Neural progenitor cell (in vitro differentiated cells): ENCODE data around the gene POC1A. TPM values are rescaled to one million over a fixed set of nuclear protein-coding genes. Genes with fewer than 3 reads are reported as not detected.
"Not testable (repeated sequence)": the region's sequence is repeated elsewhere in the genome, so short reads cannot be mapped to it uniquely, and the experiment has no call there.

Source experiments
- DNase-seq: peaks from one replicate; pipeline ENCODE4 v3.0.0-alpha.2; 2016; ENCODE audit warnings: low spot score
- H2AFZ ChIP-seq: fragments of 200-600 bp; sonication (generic); replicated peaks from 2 replicates; pipeline ENCODE4 v1.6.1; 2016; ENCODE audit warnings: antibody characterized with exemption
- H3F3A ChIP-seq: fragments of 200-600 bp; sonication (generic); 2 replicates; pipeline ENCODE4 v1.6.1; 2016; ENCODE audit warnings: antibody characterized with exemption, low read depth
- H3K27ac ChIP-seq: fragments of 200-600 bp; sonication (generic); 2 replicates; pipeline ENCODE4 v1.5.1; 2016; ENCODE audit warnings: mild to moderate bottlenecking
- H3K27me3 ChIP-seq: fragments of 200-600 bp; sonication (generic); 2 replicates; pipeline ENCODE4 v1.6.1; 2016; ENCODE audit warnings: mild to moderate bottlenecking, moderate library complexity
- H3K36me3 ChIP-seq: fragments of 200-600 bp; sonication (generic); 2 replicates; pipeline ENCODE4 v1.5.1; 2016
- H3K4me1 ChIP-seq: fragments of 200-600 bp; sonication (generic); 2 replicates; pipeline ENCODE4 v1.6.1; 2016; ENCODE audit warnings: mixed run types
- H3K4me2 ChIP-seq: fragments of 200-600 bp; sonication (generic); 2 replicates; pipeline ENCODE4 v1.6.1; 2016
- H3K4me3 ChIP-seq: fragments of 200-600 bp; sonication (generic); 2 replicates; pipeline ENCODE4 v1.5.1; 2016
- H3K79me2 ChIP-seq: fragments of 200-600 bp; sonication (generic); 2 replicates; pipeline ENCODE4 v1.6.1; 2016; ENCODE audit warnings: low read depth
- H3K9ac ChIP-seq: fragments of 200-600 bp; sonication (generic); 2 replicates; pipeline ENCODE4 v1.6.1; 2016
- H3K9me3 ChIP-seq: fragments of 200-600 bp; sonication (generic); 2 replicates; pipeline ENCODE4 v1.5.1; 2016; ENCODE audit warnings: low read depth
- H4K20me1 ChIP-seq: fragments of 200-600 bp; sonication (generic); 2 replicates; pipeline ENCODE4 v1.6.1; 2016; ENCODE audit warnings: low read depth
- H3K27ac Mint-ChIP-seq: 3 replicates; pipeline ENCODE4 v1.8.0; 2021; ENCODE audit warnings: mixed read lengths
- H3K27me3 Mint-ChIP-seq: 2 replicates; pipeline ENCODE4 v1.8.0; 2022; ENCODE audit warnings: low read depth, mild to moderate bottlenecking, inconsistent platforms, moderate library complexity, mixed read lengths; ENCODE audit not compliant: insufficient read depth
- H3K36me3 Mint-ChIP-seq: 3 replicates; pipeline ENCODE4 v1.8.0; 2021; ENCODE audit warnings: mixed read lengths
- H3K4me1 Mint-ChIP-seq: 3 replicates; pipeline ENCODE4 v1.8.0; 2021; ENCODE audit warnings: mixed read lengths
- H3K4me3 Mint-ChIP-seq: 3 replicates; pipeline ENCODE4 v1.8.0; 2021; ENCODE audit warnings: mild to moderate bottlenecking, moderate library complexity, mixed read lengths
- H3K9me3 Mint-ChIP-seq: 3 replicates; pipeline ENCODE4 v1.8.0; 2020; ENCODE audit warnings: mixed read lengths
- CTCF ChIP-seq: fragments of 200-600 bp; sonication (generic); IDR thresholded peaks from 2 replicates; pipeline ENCODE4 v1.5.1; 2017; ENCODE audit warnings: antibody characterized with exemption, mild to moderate bottlenecking
- EZH2 ChIP-seq: fragments of 200-600 bp; sonication (generic); IDR thresholded peaks from 2 replicates; pipeline ENCODE4 v1.6.1; 2017; ENCODE audit warnings: antibody characterized with exemption, mild to moderate bottlenecking, moderate library complexity
- EZH2phosphoT487 ChIP-seq: fragments of 200-600 bp; sonication (generic); IDR thresholded peaks from 2 replicates; pipeline ENCODE4 v1.6.1; 2017; ENCODE audit warnings: antibody characterized with exemption
- total RNA-seq: library from RNA; depleted of rRNA; stranded (reverse); fragments of >200 nt; gene quantifications from 2 replicates; pipeline ENCODE4 v1.2.3, GENCODE V29; 2015; ENCODE audit warnings: low replicate concordance

Gene POC1A
- total RNA-seq, 1 donor from 2014 or later = 10.3 TPM

GRCh38 chr3:52046186-52046901, 107.9 kb downstream of the POC1A start:
- no peaks in the 10 kb centered on the region for H3K27me3 ChIP-seq
- Mint-ChIP-seq H3K27ac (peak overlapping the region; percentile 65), H3K9me3 (no peaks in the 10 kb centered on the region), H3K36me3 (no peaks in the 10 kb centered on the region), H3K4me1 (peaks cover 20% of the 10 kb centered on the region), H3K27me3 (peaks cover 4% of the 10 kb centered on the region), H3K4me3 (no peak overlapping the region)
- no peak overlapping the region for H3K9ac ChIP-seq
- no peaks in the 10 kb centered on the region for H3F3A ChIP-seq
- peaks cover 3% of the 10 kb centered on the region for H3K4me1 ChIP-seq
- no peak for TF ChIP-seq CTCF
- no peak for TF ChIP-seq EZH2phosphoT487
- no peak for TF ChIP-seq EZH2
- H3K36me3 ChIP-seq = no peaks in the 10 kb centered on the region
- no peak for DNase-seq
- H3K4me2 ChIP-seq = no peak overlapping the region
- H3K4me3 ChIP-seq = no peak overlapping the region
- no peaks in the 10 kb centered on the region for H3K79me2 ChIP-seq
- no peaks in the 10 kb centered on the region for H4K20me1 ChIP-seq
- H2AFZ ChIP-seq = no peak overlapping the region
- H3K27ac ChIP-seq = no peak overlapping the region
- no peaks in the 10 kb centered on the region for H3K9me3 ChIP-seq

GRCh38 chr3:52044869-52045619, 109.2 kb downstream of the POC1A start:
- TF ChIP-seq EZH2phosphoT487 (no peak), CTCF (peak; percentile 39)
- Histone ChIP-seq H3K27me3 (no peaks in the 10 kb centered on the region), H4K20me1 (no peaks in the 10 kb centered on the region), H3K27ac (no peak overlapping the region), H2AFZ (no peak overlapping the region), H3K4me3 (no peak overlapping the region), H3K9me3 (no peaks in the 10 kb centered on the region), H3F3A (no peaks in the 10 kb centered on the region), H3K79me2 (no peaks in the 10 kb centered on the region), H3K9ac (no peak overlapping the region), H3K4me2 (no peak overlapping the region), H3K4me1 (peaks cover 13% of the 10 kb centered on the region), H3K36me3 (no peaks in the 10 kb centered on the region)
- no peaks in the 10 kb centered on the region for H3K36me3 Mint-ChIP-seq
- no peaks in the 10 kb centered on the region for H3K9me3 Mint-ChIP-seq
- peaks cover 27% of the 10 kb centered on the region for H3K4me1 Mint-ChIP-seq
- peak; percentile 69 for DNase-seq
- peak overlapping the region; percentile 95 for H3K27ac Mint-ChIP-seq
- peaks cover 5% of the 10 kb centered on the region for H3K27me3 Mint-ChIP-seq
- no peak overlapping the region for H3K4me3 Mint-ChIP-seq

GRCh38 chr3:52043750-52044149, 110.5 kb downstream of the POC1A start:
- Mint-ChIP-seq H3K4me1 (peaks cover 29% of the 10 kb centered on the region), H3K36me3 (no peaks in the 10 kb centered on the region), H3K27me3 (peaks cover 5% of the 10 kb centered on the region), H3K4me3 (no peak overlapping the region), H3K9me3 (no peaks in the 10 kb centered on the region), H3K27ac (no peak overlapping the region)
- H3K4me2 ChIP-seq = no peak overlapping the region
- H3K9me3 ChIP-seq = no peaks in the 10 kb centered on the region
- H3K4me1 ChIP-seq = peaks cover 18% of the 10 kb centered on the region
- no peaks in the 10 kb centered on the region for H3K36me3 ChIP-seq
- H3K27me3 ChIP-seq = no peaks in the 10 kb centered on the region
- no peaks in the 10 kb centered on the region for H4K20me1 ChIP-seq
- H3K79me2 ChIP-seq = no peaks in the 10 kb centered on the region
- no peak for DNase-seq
- H3K27ac ChIP-seq = no peak overlapping the region
- no peak overlapping the region for H2AFZ ChIP-seq
- no peak for TF ChIP-seq CTCF
- TF ChIP-seq EZH2phosphoT487 = no peak
- TF ChIP-seq EZH2 = no peak
- H3K9ac ChIP-seq = no peak overlapping the region
- no peaks in the 10 kb centered on the region for H3F3A ChIP-seq
- no peak overlapping the region for H3K4me3 ChIP-seq

GRCh38 chr3:52043039-52043438, 111.2 kb downstream of the POC1A start:
- H2AFZ ChIP-seq, H3K27me3 Mint-ChIP-seq, H3K27ac Mint-ChIP-seq, H3K9ac ChIP-seq, H3K79me2 ChIP-seq, DNase-seq, H3K27me3 ChIP-seq, H3K27ac ChIP-seq, H3K9me3 Mint-ChIP-seq, H4K20me1 ChIP-seq, H3K36me3 ChIP-seq, H3K4me3 ChIP-seq, H3K4me3 Mint-ChIP-seq, H3K9me3 ChIP-seq, H3K4me2 ChIP-seq, H3K36me3 Mint-ChIP-seq, H3F3A ChIP-seq: not testable (repeated sequence)
- peaks cover 18% of the 10 kb centered on the region for H3K4me1 ChIP-seq
- H3K4me1 Mint-ChIP-seq = peaks cover 29% of the 10 kb centered on the region
